Left ventricle myocardium inferior (tissue), 1 donor: Measurements from ENCODE around the gene LIX1L. TPM values are rescaled to one million over a fixed set of nuclear protein-coding genes. Genes with fewer than 3 reads are reported as not detected.
"Not testable (repeated sequence)": the region's sequence is repeated elsewhere in the genome, so short reads cannot be mapped to it uniquely, and the experiment has no call there.

Source experiments
- DNase-seq: peaks from one replicate; pipeline ENCODE4 v3.0.0-alpha.2; 2020
- H3K27ac ChIP-seq: fragments of 200-600 bp; replicated peaks from 2 replicates; pipeline ENCODE4 v1.8.0; 2021
- H3K27me3 ChIP-seq: fragments of 200-600 bp; 2 replicates; pipeline ENCODE4 v1.8.0; 2021; ENCODE audit warnings: low read depth
- H3K36me3 ChIP-seq: fragments of 200-600 bp; 2 replicates; pipeline ENCODE4 v1.8.0; 2021
- H3K4me1 ChIP-seq: fragments of 200-600 bp; 2 replicates; pipeline ENCODE4 v1.8.0; 2021
- H3K4me3 ChIP-seq: fragments of 200-600 bp; 2 replicates; pipeline ENCODE4 v1.8.0; 2021; ENCODE audit warnings: mild to moderate bottlenecking, moderate library complexity
- H3K9me3 ChIP-seq: fragments of 200-600 bp; replicated peaks from 2 replicates; pipeline ENCODE4 v1.8.0; 2021
- CTCF ChIP-seq: fragments of 200-600 bp; IDR thresholded peaks from 2 replicates; pipeline ENCODE4 v1.8.0; 2021; ENCODE audit warnings: antibody characterized with exemption, mild to moderate bottlenecking, borderline replicate concordance
- intact Hi-C: fragments of 100-400 bp; cut with micrococcal nuclease; formaldehyde crosslinking; loops from one replicate; pipeline ENCODE4 v1.11.0; 2022
- total RNA-seq: library from RNA; stranded (reverse); fragmentation: NEBNext Ultra II Directional; extraction: Animal tissue kit (Norgen Biotek cat#: 25700); gene quantifications from one replicate; pipeline ENCODE4 v1.2.1, GENCODE V29; 2021
- donor health status: DM: no; HTN: yes; CAD: no; lungs with severe emphysema.

The LIX1L gene
- total RNA-seq, 1 donor from 2014 or later: 23.0 TPM

DNA sequence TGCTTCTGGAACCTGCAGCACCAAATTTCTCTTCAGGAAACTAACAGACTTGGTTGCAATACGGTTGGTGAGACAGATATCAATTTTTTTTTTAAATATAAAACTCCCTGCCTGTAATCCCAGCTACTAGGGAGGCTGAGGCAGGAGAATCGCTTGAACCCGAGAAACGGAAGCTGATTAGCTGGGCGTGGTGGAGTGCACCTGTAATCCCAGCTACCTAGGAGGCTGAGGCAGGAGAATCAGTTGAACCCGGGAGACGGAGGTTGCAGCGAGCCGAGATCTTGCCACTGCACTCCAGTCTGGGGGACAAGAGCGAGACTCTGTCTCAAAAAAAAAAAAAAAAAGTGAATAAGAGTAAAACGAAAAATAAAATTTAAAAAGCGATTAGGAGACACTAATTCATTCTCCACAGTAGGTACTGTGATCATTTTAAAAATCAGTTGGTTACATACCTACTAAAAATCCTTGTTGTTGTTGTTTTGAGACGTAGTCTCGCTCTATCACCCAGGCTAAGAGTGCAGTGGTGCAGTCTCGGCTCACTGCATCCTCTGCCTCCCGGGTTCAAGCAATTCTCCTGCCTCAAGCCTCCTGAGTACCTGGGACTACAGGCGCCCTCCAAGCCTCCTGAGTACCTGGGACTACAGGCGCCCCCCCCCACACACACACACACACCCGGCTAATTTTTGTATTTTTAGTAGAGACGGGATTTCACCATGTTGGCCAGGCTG lies 29.7 kb downstream of the LIX1L start:
- Histone ChIP-seq H3K4me1 (peaks cover 23% of the 10 kb centered on the region), H3K27me3 (no peaks in the 10 kb centered on the region), H3K9me3 (no peaks in the 10 kb centered on the region), H3K4me3 (peak overlapping the region; percentile 76), H3K27ac (peak overlapping the region; percentile 96), H3K36me3 (peaks cover 34% of the 10 kb centered on the region)
- no peak for DNase-seq
- intact Hi-C loops: no loop called here
- TF ChIP-seq CTCF: no peak

DNA sequence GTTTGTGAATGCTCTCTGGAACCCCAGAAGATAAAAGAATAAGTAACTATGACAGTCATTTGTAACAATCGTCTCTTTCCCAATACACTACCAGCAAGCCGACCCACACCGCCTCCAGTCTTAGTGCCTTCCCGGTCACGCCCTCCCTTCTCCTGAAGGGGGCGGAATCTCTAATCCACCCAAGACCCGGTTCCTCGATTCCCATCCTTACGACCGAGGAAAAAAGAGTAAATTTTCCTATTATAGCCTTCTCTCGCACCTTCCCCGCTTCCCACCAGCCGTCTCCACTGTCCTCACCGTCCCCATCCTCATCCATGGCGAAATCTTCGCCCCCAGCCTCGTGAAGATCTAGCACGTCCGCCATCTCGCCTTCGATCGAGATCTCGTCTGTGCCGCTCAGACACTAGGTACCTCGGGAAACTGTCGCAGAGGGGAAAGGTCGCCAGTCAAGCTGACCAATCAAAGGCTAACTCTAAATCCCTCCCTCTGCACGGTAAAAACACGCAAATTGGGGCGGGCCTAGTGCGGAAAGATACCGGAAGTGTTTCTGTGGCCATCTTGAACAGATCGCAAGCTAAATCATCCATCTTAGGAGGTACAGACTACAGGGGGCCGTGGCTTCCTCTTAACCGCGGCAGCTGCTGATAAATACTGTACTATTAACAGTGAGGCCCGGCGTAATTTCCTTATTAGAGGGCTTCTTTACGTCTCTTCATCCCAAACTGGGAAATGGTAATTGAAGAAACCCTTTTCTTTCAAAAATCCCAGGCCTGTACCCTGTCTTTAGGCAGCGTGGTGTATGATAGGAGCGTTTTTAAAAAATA lies 30.5 kb downstream of the LIX1L start, which contains the start of gene RBM8A:
TSS of gene RBM8A (minus strand) at position 422 of the 824 bp plus-strand sequence. CDS start at position 364, 58 bp downstream.
- intact Hi-C loops: no loop called here
- Histone ChIP-seq H3K4me3 (peak within 1 kb of the TSS; percentile 76), H3K27me3 (no peaks in the 10 kb centered on the region), H3K36me3 (peaks cover 30% of the 10 kb centered on the region), H3K9me3 (no peaks in the 10 kb centered on the region), H3K4me1 (peaks cover 23% of the 10 kb centered on the region), H3K27ac (peak within 1 kb of the TSS; percentile 96)
- peak; percentile 91 for DNase-seq
- peak; percentile 67 for TF ChIP-seq CTCF

- intact Hi-C loops: no loop called here
- peak overlapping the region; percentile 96 for H3K27ac ChIP-seq
These were observed 31.1 kb downstream of the LIX1L start for GRCh38 chr1:145926686-145927062.

DNA sequence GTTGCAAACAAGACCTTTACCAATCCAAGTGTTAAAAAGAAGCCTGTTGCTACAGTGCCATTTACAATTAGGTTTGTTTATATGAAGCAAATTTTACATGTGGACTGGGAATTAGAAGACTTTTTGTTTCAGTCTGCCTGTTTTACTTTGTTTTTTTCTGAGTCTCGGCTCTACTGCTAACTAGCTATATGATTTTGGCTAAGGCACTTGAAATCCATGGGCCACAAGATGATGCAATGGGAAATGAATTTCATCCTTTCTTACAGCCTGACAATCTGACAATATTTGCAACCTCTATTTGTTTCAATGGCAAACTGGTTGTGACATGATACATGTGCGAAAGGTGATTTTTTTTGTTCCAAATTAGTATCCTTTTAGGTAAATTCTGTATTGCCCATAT lies 35.6 kb downstream of the LIX1L start:
- intact Hi-C loops: no loop called here

More at GRCh38 chr1:145926686-145927062, 31.1 kb downstream of the LIX1L start:
- TF ChIP-seq CTCF: no peak
- no peak for DNase-seq
- Histone ChIP-seq H3K4me1 (peaks cover 23% of the 10 kb centered on the region), H3K9me3 (no peaks in the 10 kb centered on the region), H3K36me3 (peaks cover 24% of the 10 kb centered on the region), H3K27me3 (no peaks in the 10 kb centered on the region), H3K4me3 (peak overlapping the region; percentile 76)

DNA sequence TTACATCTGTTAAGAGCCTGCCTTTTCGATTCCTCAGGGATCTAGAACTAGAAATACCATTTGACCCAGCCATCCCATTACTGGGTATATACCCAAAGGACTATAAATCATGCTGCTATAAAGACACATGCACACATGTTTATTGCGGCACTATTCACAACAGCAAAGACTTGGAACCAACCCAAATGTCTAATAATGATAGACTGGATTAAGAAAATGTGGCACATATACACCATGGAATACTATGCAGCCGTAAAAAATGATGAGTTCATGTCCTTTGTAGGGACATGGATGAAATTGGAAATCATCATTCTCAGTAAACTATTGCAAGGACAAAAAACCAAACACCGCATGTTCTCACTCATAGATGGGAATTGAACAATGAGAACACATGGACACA lies 37.5 kb downstream of the LIX1L start:
- H3K27me3 ChIP-seq, DNase-seq, H3K27ac ChIP-seq, intact Hi-C loops, H3K9me3 ChIP-seq: not testable (repeated sequence)
- Histone ChIP-seq H3K4me1 (peaks cover 36% of the 10 kb centered on the region), H3K36me3 (peaks cover 29% of the 10 kb centered on the region), H3K4me3 (peak overlapping the region; percentile 94)

More for the DNA sequence above, 35.6 kb downstream of the LIX1L start:
- peaks cover 18% of the 10 kb centered on the region for H3K36me3 ChIP-seq
- H3K4me3 ChIP-seq: no peak overlapping the region
- H3K27me3 ChIP-seq: no peaks in the 10 kb centered on the region
- peaks cover 45% of the 10 kb centered on the region for H3K4me1 ChIP-seq
- no peak for TF ChIP-seq CTCF
- DNase-seq: no peak
- H3K9me3 ChIP-seq: no peaks in the 10 kb centered on the region
- no peak overlapping the region for H3K27ac ChIP-seq
